Neural crest cell (in vitro differentiated cells): Measurements from ENCODE around the gene RFPL4AL1. TPM values are rescaled to one million over a fixed set of nuclear protein-coding genes. Genes with fewer than 3 reads are reported as not detected.

Experiments used
- DNase-seq: peaks from one replicate; pipeline ENCODE4 v3.0.0; 2021; ENCODE audit warnings: low read depth, mixed read lengths, low spot score
- H3K27ac Mint-ChIP-seq: one replicate; pipeline ENCODE4 v1.8.0; 2021; ENCODE audit warnings: mild to moderate bottlenecking, mixed read lengths; ENCODE audit not compliant: unreplicated experiment
- H3K27me3 Mint-ChIP-seq: 2 replicates; pipeline ENCODE4 v1.8.0; 2021; ENCODE audit warnings: low read depth, mild to moderate bottlenecking, mixed read lengths
- H3K36me3 Mint-ChIP-seq: 2 replicates; pipeline ENCODE4 v1.8.0; 2021; ENCODE audit warnings: low read depth, mild to moderate bottlenecking, mixed read lengths
- H3K4me1 Mint-ChIP-seq: 2 replicates; pipeline ENCODE4 v1.8.0; 2021; ENCODE audit warnings: mixed read lengths
- H3K4me3 Mint-ChIP-seq: one replicate; pipeline ENCODE4 v1.8.0; 2021; ENCODE audit warnings: mild to moderate bottlenecking, mixed read lengths
- H3K9me3 Mint-ChIP-seq: 2 replicates; pipeline ENCODE4 v1.8.0; 2021; ENCODE audit warnings: mixed read lengths
- total RNA-seq: library from RNA; stranded (reverse); gene quantifications from 2 replicates; pipeline ENCODE4 v1.2.1, GENCODE V29; 2021
- TF ChIP-seq, protein P1 (sequence below): fragments of 200-600 bp; sonication (generic); conservative IDR thresholded peaks from 2 replicates; pipeline ENCODE4 v1.5.0; 2021; ENCODE audit warnings: antibody characterized with exemption, mild to moderate bottlenecking

The RFPL4AL1 gene
- total RNA-seq, 1 donor from 2014 or later = not detected

DNA sequence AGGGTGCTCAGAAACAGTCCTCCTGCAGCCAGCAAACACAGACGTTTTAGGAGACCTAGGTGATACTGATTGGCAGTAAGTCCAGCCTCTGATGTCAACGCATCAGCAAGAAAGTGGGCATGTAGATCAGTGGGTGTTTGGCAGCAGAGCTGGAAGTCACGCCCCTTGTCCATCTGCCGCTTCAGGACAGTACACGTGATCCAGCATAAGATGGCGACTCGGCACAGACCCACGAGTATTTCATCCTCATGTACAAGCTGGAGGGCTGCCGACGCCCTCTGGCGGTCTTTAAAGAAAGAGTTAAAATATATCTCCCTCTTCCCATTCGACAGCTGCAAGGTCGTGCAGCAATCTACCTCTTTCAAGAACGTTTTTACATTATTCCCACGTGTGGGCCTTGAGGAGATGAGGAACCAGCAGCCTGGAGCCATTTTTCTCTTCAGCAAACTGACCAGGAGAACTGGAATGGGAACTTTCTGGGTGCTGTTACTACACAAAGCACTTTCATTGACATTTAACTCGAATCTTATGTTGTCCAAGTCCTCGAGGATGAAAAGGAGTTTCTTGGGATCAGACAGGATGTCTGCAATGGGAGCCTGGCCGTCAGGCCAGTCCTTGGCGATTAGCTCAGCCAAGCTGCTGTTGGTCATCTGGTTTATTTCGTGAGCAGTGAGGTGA is 40.6 kb downstream of the RFPL4AL1 start:
- H3K27me3 Mint-ChIP-seq = no peaks in the 10 kb centered on the region
- H3K27ac Mint-ChIP-seq = no peak overlapping the region
- TF ChIP-seq, protein P1, sequence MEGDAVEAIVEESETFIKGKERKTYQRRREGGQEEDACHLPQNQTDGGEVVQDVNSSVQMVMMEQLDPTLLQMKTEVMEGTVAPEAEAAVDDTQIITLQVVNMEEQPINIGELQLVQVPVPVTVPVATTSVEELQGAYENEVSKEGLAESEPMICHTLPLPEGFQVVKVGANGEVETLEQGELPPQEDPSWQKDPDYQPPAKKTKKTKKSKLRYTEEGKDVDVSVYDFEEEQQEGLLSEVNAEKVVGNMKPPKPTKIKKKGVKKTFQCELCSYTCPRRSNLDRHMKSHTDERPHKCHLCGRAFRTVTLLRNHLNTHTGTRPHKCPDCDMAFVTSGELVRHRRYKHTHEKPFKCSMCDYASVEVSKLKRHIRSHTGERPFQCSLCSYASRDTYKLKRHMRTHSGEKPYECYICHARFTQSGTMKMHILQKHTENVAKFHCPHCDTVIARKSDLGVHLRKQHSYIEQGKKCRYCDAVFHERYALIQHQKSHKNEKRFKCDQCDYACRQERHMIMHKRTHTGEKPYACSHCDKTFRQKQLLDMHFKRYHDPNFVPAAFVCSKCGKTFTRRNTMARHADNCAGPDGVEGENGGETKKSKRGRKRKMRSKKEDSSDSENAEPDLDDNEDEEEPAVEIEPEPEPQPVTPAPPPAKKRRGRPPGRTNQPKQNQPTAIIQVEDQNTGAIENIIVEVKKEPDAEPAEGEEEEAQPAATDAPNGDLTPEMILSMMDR = peak; percentile 38
- peaks cover 38% of the 10 kb centered on the region for H3K9me3 Mint-ChIP-seq
- no peak for DNase-seq
- H3K4me3 Mint-ChIP-seq = no peak overlapping the region
- H3K36me3 Mint-ChIP-seq = peaks cover 11% of the 10 kb centered on the region
- no peaks in the 10 kb centered on the region for H3K4me1 Mint-ChIP-seq

DNA sequence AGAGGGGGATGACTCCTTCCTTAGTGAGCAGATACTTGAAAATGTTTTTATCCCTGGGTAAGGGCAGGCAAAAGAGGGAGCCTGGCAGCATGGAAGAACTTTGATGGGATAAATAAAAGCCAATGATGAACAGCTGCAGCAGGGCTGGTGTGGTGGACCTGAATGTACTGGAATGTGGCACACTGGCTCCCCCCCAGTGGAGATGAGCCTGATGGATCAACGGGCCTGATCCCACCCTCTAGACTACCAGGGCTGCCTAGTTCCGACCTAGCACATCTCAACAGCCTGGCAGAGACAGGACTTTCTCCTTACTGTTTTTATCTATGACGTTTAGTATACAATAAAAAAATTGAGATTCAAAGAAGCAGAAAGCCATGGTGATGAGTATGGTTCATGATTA is 42.4 kb downstream of the RFPL4AL1 start:
- peaks cover 5% of the 10 kb centered on the region for H3K36me3 Mint-ChIP-seq
- no peaks in the 10 kb centered on the region for H3K4me1 Mint-ChIP-seq
- H3K27me3 Mint-ChIP-seq = no peaks in the 10 kb centered on the region
- no peak overlapping the region for H3K4me3 Mint-ChIP-seq
- H3K27ac Mint-ChIP-seq = no peak overlapping the region
- H3K9me3 Mint-ChIP-seq = peaks cover 39% of the 10 kb centered on the region
- TF ChIP-seq, protein P1 = no peak
- no peak for DNase-seq

DNA sequence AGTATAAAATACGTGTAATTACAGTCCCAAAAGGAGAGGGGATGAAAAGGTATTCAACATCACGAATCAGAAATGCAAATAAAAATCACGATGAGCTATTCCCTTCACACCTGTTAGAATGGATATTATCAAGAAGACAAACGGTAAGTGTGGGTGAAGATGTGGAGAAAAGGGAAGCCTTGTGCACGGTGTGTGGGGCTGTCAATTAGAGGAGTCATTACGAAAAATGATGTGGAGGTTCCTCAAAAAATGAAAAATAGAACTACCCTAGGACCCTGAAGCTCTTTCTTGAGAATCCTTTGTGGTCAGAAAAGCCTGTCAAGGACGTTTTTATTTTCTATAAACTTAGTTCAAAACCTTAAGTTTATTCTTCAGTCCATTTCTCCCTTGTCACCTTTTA is 43.5 kb downstream of the RFPL4AL1 start:
- TF ChIP-seq, protein P1 = no peak
- H3K9me3 Mint-ChIP-seq = peaks cover 32% of the 10 kb centered on the region
- DNase-seq = no peak
- H3K4me1 Mint-ChIP-seq = no peaks in the 10 kb centered on the region
- no peaks in the 10 kb centered on the region for H3K27me3 Mint-ChIP-seq
- no peak overlapping the region for H3K27ac Mint-ChIP-seq
- peaks cover 5% of the 10 kb centered on the region for H3K36me3 Mint-ChIP-seq
- H3K4me3 Mint-ChIP-seq = no peak overlapping the region

DNA sequence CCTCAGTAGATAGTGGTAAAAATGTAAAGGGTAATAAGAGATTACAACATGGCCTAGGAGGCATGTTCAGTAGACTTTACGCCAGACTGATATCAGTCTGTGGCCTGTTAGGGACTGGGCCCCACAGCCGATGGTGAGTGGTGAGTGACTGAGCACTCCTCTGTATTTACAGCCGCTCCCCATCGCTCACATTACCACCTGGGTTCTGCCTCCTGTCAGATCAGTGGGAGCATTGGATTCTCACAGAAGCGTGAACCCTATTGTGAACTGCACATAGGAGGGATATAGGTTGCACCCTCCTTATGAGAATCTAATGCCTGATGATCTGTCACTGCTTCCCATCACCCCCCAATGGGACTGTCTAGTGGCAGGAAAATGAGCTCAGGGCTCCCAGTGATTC is 45.0 kb downstream of the RFPL4AL1 start:
- Mint-ChIP-seq H3K27ac (no peak overlapping the region), H3K9me3 (peaks cover 31% of the 10 kb centered on the region), H3K27me3 (no peaks in the 10 kb centered on the region), H3K4me3 (no peak overlapping the region), H3K36me3 (peaks cover 5% of the 10 kb centered on the region), H3K4me1 (no peaks in the 10 kb centered on the region)
- no peak for DNase-seq
- TF ChIP-seq, protein P1 = no peak

DNA sequence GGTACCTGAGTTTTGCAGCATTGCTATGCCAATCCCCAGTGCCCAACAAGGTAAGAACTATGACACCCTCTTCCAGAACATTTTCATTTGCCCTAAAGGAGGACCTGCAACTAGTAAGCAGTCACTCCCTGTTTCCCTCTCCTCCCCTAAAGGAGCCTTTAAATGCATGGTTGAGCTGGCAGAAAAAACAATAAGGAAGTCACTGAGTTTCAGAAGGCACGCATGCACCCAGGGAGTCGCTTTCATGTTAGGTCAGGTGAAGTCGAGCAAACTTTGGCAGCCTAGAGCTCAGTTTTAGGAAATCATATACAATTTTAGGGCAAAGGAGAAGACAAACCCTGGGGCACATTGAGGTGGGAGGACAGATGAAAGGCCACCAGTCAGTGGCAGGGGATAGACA is 51.1 kb downstream of the RFPL4AL1 start:
- no peak overlapping the region for H3K27ac Mint-ChIP-seq
- H3K27me3 Mint-ChIP-seq = no peaks in the 10 kb centered on the region
- no peak for DNase-seq
- no peaks in the 10 kb centered on the region for H3K36me3 Mint-ChIP-seq
- H3K4me3 Mint-ChIP-seq = no peak overlapping the region
- TF ChIP-seq, protein P1 = no peak
- no peaks in the 10 kb centered on the region for H3K4me1 Mint-ChIP-seq
- H3K9me3 Mint-ChIP-seq = peaks cover 16% of the 10 kb centered on the region

Other genes starting within 250 kb of the RFPL4AL1 start
- gene SBK2, start 232.0 kb upstream of the RFPL4AL1 start, total RNA-seq = not detected in 2 replicates
- gene SBK3, start 223.6 kb upstream of the RFPL4AL1 start, total RNA-seq = 0.39 and 0.68 TPM in 2 replicates
- 28.2 and 29.1 TPM in 2 replicates for gene ZNF579, start 188.3 kb upstream of the RFPL4AL1 start, total RNA-seq
- gene FIZ1, start 169.6 kb upstream of the RFPL4AL1 start, total RNA-seq = 31.6 and 31.8 TPM in 2 replicates
- gene ZNF524, start 168.8 kb upstream of the RFPL4AL1 start, total RNA-seq = 6.1 and 6.7 TPM in 2 replicates
- gene ZNF865, start 163.5 kb upstream of the RFPL4AL1 start, total RNA-seq = 20.3 TPM in 2 replicates
- gene ZNF784, start 144.6 kb upstream of the RFPL4AL1 start, total RNA-seq = 11.0 and 12.4 TPM in 2 replicates
- gene ZNF580, start 128.1 kb upstream of the RFPL4AL1 start, total RNA-seq = 39.1 and 41.8 TPM in 2 replicates
- gene ZNF581, start 125.5 kb upstream of the RFPL4AL1 start, total RNA-seq = 40.8 and 41.9 TPM in 2 replicates
- 18.7 and 18.9 TPM in 2 replicates for gene CCDC106, start 120.9 kb upstream of the RFPL4AL1 start, total RNA-seq
- gene U2AF2, start 114.1 kb upstream of the RFPL4AL1 start, total RNA-seq = 342 and 365 TPM in 2 replicates
- 129 and 130 TPM in 2 replicates for gene EPN1, start 93.9 kb upstream of the RFPL4AL1 start, total RNA-seq
- gene NLRP9, start 30.7 kb upstream of the RFPL4AL1 start, total RNA-seq = not detected in 2 replicates
- not detected in 2 replicates for gene RFPL4A, start 10.0 kb upstream of the RFPL4AL1 start, total RNA-seq
- not detected in 2 replicates for gene NLRP11, start 62.9 kb downstream of the RFPL4AL1 start, total RNA-seq
- gene NLRP4, start 67.4 kb downstream of the RFPL4AL1 start, total RNA-seq = not detected in 2 replicates
- not detected in 2 replicates for gene NLRP13, start 163.2 kb downstream of the RFPL4AL1 start, total RNA-seq
- not detected in 2 replicates for gene NLRP8, start 178.7 kb downstream of the RFPL4AL1 start, total RNA-seq
- gene NLRP5, start 217.7 kb downstream of the RFPL4AL1 start, total RNA-seq = not detected in 2 replicates